Stimulated activated CD4-positive, alpha-beta T cell treated with anti-CD3 and anti-CD28 coated beads, Interleukin-4, amount 100 ng/mL, for 1 hour (primary cell): ENCODE results near the gene PROK1.
A peak's percentile ranks its signal among the peaks of the same experiment; 100 is the strongest.

Experiments
- DNase-seq: peaks from one replicate; pipeline ENCODE4 v3.0.0-alpha.2; 2020

The PROK1 gene

DNA sequence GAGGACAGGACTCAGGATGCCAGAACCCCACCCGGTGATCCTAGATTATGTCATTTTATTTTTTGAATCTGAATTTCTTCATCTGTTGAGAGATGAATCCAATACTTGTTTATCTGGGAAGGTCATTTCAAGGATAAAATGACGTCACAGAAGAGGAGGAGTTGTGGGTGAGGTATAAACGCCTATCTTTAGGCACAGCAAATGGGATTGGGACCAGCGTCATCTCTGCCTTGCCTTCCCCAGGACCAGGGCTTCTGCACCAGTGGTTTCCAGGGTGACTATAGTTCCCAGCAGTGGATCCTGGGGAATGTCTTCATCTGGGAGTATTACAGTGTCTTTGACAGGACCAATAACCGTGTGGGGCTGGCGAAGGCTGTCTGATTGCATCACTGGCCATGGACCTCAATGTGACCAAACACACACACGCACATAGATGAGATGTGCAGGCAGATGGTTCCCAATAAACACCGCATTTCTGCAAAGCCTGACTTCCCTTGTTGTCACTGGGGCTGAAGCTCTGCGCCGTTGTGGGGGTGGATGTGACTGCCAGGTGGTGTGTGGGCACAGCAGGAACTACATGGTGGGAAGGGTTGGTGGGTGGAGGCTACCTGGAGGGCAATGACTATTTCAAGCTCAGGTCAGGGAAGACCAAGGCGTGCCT is 40.0 kb downstream of the PROK1 start:
- no peak for DNase-seq

DNA sequence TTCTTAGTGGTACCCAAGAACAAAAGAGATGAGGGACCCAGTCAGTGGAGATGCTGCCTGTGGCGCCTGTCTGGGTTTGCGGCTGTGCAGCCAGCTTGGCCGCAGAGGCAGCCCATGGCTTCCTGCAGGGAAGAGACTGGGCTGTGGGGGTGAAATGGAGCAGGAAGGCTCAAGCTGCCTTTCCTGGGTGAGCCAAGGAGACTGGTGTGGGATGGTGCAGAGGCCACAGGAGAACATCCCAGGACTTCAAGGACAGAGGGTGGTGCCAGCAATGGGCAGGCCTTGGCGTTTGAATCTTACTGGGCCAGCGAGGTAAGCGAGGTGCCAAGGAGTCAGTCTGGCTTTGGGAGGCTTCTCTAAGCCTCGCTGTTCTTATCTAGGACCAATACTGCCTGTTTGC is 41.6 kb downstream of the PROK1 start:
- DNase-seq: no peak

DNA sequence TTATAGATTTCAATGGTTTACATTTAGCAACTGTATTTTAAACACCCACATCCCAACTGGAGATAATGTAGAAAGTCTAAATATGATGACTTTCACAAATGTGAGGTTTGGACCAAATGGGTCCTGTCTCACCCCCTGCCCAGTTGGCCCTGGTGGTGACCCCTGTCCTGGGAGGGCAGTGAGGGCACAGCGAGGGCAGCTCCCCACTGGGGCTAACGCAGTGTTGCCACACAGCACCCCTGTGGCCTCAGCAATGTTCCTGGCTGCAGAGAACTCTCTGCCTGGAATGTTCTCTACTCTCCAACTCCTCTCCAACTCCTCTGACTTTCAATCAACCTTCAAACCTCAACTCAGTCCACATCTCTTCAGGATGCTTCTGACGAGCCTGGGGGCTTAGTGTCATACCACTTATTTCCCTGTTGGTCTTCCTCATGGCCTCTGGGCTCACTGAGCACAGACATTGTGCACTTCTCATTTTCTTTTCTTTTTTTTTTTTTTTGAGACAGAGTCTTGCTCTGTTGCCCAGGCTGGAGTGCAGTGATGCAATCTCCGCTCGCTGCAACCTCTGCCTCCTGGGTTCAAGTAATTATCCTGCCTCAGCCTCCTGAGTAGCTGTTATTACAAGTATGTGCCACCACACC is 42.2 kb downstream of the PROK1 start:
- DNase-seq: no peak

DNA sequence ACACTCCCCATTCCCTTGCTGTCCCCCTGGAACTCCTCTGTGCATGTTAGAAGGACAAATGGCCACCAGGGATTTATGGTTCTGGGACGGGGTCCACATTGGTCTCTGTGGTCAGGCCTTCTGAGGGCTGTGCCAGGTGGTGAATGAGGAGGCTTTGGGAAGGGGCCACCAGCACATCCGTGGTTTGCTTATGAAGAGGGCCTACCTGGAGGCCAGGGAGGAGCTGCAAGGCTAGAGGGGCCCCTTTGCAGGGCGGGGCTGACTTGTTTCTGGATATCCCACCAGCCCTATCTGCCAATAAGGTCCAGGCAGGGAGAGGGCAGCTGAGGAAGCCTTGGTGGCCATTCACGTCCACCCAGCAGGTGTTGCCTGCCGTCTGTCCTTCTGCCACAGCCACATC is 43.1 kb downstream of the PROK1 start:
- DNase-seq: no peak

DNA sequence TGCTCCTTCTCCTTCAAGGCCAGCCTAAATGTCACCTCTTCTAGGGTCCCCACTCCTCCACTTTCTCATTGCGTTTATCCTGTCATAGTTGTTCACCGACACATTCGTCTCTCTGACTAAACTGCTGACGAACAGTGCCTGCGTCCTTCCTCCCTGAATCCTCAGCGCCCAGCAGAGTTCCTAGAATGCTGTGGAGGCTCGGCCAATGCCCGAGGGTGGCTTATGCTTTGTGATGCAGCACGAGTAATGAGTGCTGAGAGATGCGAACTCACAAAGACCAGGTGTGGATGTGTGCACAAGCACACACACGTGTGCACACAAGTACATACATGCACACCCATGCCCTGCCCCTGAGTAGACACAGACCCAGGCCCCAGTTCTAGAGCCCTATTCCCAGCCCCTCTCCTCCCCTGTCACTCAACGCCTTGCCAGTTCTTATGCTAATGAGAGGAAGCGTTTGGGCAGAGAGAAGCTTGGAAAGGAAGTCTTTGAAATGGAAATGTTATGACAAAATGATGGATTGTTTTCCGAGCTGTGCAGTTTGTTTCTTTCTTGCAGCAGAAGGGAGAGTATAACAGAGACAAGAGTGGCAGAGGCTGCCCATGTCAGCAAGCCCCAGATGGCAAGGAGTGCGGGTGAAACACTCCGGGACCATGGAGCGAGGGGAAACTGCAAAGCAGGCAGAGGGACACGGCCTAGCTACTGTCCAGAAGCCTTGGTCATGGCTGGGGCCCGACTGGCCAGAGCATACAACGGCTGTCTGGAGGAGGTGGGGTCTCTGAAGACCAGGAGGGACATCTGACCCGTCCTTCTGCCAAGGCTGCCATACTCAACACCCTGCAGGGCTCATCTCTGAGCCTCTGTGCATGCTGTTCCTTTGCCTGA is 43.8 kb downstream of the PROK1 start:
- DNase-seq: no peak

DNA sequence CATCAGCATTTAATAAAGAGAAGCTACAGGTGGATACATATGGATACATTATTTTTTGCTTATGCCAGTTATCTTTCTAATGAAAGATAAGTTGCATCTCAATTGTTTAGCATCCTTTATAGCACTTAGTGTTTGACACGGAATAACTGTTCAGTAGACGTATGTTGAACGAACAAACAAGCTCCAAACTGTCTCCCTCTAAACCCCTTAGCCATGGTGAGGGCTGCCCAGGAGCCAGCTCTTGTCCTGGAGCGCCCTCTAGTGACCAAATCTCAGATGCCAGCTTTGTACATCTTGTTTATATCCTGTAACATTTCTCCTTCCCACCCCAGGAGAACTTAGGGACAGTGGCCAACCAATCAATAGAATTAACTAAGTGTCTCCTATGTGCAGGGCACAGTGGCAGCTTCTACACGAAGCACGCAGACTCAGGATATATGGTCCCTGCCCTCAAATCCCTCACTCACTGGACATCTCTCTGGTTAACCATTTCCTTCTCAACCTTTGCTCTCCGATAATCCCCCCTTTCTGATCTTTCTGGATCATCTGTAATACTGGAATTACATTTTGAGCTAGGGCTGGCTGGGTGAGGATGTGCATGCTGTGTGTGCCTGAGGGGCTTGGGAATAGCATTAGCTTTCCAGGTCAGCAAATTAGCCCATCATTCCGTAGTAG is 45.1 kb downstream of the PROK1 start:
- DNase-seq: peak; percentile 75

DNA sequence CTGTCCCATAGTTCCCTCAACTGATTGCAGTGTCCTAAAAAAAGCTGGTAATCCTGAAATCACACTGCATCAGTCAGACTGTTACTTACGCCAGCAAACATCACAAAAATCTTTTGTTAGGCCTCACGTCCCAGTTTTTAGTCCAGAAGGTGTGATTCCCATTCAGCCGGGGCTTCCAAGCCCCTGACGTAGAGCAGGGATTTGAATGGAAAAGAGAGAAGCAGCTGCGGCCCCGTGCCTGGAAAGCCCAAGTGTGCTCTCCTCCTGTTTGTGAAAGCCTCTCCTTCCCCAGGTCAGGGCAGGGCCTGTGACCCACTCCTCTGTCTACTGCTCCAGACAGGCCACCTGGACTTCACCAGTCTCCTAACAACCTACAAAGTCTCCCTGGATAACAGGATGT is 47.3 kb downstream of the PROK1 start:
- DNase-seq: no peak

DNA sequence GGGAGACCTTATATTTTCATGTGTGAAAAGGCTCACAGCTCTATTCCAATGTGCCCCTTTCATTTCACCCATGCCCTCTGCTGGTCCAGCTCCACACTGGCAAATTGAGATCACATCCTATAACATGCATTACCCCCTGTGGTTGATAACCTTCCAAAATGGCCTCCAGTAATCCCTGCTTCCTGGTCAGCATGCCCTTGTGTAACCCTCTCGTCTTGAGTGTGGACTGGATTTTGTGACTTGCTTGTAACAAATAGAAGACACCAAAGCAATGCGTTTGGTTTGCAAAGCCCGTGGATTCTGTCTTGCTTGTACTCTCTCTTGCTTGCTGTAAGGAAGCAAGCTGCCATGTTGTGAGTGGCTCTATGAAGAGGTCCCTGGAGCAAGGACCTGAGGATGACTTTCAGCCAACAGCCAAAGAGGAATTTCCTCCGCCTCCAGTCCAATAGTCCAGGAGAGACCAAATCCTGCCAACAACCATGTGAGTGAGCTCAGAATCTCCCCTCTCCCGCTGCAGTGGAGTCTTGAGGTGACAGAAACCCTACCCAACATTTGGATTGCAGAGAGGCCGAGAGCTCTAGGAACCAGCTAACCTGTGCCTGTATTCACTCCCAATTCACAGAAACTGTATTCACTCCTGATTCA is 50.7 kb downstream of the PROK1 start:
- DNase-seq: no peak

DNA sequence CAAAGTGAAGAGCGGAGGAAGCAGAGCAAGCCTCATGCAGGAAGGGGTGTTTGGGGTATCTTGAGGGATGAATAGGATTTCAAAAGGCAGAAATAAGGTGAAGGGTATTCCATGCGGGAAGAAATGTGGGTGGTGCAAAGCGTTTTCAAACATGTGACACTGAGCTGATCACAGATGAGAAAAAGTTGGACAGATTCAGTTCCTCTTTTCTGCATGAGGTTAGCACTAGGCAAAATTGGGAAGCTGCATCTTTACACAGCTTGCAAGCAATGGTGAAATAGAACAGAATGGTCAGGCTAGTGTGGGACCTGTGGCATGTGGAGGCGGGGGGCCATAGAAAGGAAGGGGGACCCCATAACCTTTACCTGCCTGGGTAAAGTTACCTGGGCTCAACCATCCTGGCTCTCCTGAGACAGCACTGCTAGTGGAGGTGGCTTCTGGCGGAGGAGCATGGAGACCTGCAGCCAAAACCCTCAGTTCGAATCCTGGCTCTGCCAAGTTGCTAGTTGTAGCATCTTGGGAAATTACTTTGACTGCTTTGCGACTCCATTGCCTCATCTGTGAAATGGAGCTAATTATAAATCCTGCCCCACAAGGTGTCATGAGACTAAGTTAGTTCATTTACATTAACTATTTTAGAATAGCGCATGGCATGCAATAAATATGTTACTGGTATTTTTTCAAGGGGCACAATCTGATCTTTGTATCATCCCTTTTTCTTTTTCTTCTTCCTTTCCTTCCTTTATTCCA is 51.6 kb downstream of the PROK1 start:
- no peak for DNase-seq

DNA sequence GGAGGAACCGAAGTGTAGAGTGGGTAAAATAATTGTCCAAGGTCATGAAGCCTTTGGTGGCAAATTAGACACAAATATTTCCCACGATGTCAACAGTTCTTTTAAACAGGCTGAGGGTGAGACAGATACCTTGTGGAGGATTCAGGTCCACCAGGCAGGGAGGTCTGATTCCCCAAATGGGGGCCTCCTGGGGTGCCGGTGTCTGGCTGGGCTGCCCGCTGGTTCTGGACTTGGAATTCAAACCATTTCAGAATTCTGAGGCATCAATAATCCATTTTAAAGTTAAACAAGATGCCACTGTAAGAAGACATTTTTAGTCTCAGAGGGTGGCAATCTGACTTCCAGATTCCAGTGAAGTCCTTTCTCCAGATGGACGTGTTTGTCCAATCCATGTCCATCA is 52.5 kb downstream of the PROK1 start:
- no peak for DNase-seq

DNA sequence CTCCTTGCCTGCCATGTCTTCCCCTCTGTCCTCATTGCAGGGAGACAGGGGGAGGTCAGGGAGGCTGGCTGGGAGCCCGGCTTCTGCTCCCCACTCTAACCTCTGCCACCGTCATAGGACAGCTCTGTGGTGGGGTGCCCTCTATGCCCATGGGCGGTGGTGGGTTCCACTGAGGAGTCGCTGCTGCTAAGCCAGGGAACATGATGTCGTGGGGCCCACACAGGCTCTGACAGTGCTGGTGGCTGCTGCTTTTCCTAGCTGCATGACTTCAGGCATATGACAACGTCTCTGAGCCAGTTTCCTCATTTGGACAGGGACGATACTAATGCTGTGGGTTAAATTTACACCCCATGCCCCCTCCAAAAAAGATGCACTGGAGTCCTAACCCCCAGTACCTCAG is 53.3 kb downstream of the PROK1 start:
- no peak for DNase-seq

DNA sequence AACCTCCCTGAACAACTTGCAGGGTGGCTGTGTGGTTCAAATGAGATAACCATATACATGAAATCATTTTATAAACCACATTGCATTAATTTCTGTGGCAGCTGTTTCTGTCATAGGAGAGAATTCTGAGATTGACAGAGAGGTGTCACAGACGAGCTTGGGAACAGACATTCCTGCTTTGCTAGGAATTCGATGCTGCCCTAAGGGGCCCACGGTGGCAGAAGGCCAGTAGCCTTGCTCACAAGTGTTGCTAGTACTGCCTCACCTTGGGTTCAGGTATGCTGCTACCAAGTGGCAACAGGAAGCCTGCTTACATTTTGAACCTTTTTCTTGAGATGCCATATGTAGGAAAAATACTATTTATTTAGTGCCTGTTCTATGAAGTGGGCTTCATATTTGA is 54.6 kb downstream of the PROK1 start:
- DNase-seq: no peak

DNA sequence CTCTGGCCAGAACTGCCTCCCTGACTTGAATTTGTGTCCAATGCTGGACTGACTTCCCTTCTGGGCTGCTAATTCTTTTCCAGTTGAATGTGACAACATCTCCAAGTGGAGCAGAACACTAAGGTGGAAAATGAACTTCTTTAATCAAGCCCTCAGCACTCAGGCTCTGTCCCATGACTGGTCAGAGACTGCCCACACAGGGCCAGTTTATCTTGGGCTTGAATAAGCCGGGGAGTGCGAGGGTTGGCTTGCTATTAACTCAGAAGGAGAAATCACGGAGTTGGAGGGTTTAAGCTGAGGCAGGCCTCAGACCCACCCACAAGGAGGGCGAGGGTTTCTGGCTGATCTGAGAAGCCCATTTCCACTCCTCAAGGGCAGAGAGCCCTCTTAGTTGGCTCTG is 55.6 kb downstream of the PROK1 start:
- DNase-seq: no peak
